Colonic mucosa (tissue), 4 donors: Measurements from ENCODE around the gene BET1. TPM values are rescaled to one million over a fixed set of nuclear protein-coding genes. Genes with fewer than 3 reads are reported as not detected.

ENCODE experiments used
- DNase-seq: peaks from one replicate; pipeline ENCODE4 v3.0.0-alpha.2; 2020
- H3K27ac ChIP-seq: fragments of 200-600 bp; one replicate; pipeline ENCODE4 v1.8.0; 2021
- H3K27me3 ChIP-seq: fragments of 200-600 bp; one replicate; pipeline ENCODE4 v1.8.0; 2021
- H3K36me3 ChIP-seq: fragments of 200-600 bp; one replicate; pipeline ENCODE4 v1.8.0; 2021
- H3K4me1 ChIP-seq: fragments of 200-600 bp; one replicate; pipeline ENCODE4 v1.8.0; 2021; ENCODE audit warnings: mild to moderate bottlenecking
- H3K4me3 ChIP-seq: fragments of 200-600 bp; one replicate; pipeline ENCODE4 v1.8.0; 2021
- H3K9ac ChIP-seq, 2 donors: one replicate each; pipeline ENCODE4 v1.7.0; 2013; ENCODE audit warnings: control low read depth in 2 of 2, low read depth in 2 of 2, low read length in 2 of 2
- H3K9me3 ChIP-seq: fragments of 200-600 bp; one replicate; pipeline ENCODE4 v1.8.0; 2021
- CTCF ChIP-seq: fragments of 200-600 bp; IDR thresholded peaks from one replicate; pipeline ENCODE4 v1.8.0; 2022; ENCODE audit warnings: antibody characterized with exemption, mild to moderate bottlenecking
- intact Hi-C: fragments of 100-400 bp; cut with DNase I; formaldehyde crosslinking; loops from one replicate; pipeline ENCODE4 v1.14.1; 2022
- total RNA-seq, 2 donors: library from RNA; stranded (reverse); fragmentation: NEBNext Ultra II Directional in 1 of 2; extraction: Animal tissue kit (Norgen Biotek cat#: 25700) in 1 of 2; gene quantifications; one replicate each; pipeline ENCODE4 v1.2.1, GENCODE V29; 2021
- donor health status: healthy.
- donor health status: DM: no; HTN: no; CAD: no.
- donor health status: DM: no; HTN: no; CAD: no.

BET1 gene
- total RNA-seq, 2 donors from 2014 or later = 22.2 to 22.5 TPM

GRCh38 chr7:93948873-93949272, 55.3 kb downstream of the BET1 start:
- no peaks in the 10 kb centered on the region for H3K4me1 ChIP-seq
- H3K9ac ChIP-seq = no peak overlapping the region
- no peak overlapping the region for H3K4me3 ChIP-seq
- no peak for DNase-seq
- no peaks in the 10 kb centered on the region for H3K27me3 ChIP-seq
- no peak for TF ChIP-seq CTCF
- H3K36me3 ChIP-seq = no peaks in the 10 kb centered on the region
- H3K9me3 ChIP-seq = no peaks in the 10 kb centered on the region
- intact Hi-C loops = no loop called here
- no peak overlapping the region for H3K27ac ChIP-seq

DNA sequence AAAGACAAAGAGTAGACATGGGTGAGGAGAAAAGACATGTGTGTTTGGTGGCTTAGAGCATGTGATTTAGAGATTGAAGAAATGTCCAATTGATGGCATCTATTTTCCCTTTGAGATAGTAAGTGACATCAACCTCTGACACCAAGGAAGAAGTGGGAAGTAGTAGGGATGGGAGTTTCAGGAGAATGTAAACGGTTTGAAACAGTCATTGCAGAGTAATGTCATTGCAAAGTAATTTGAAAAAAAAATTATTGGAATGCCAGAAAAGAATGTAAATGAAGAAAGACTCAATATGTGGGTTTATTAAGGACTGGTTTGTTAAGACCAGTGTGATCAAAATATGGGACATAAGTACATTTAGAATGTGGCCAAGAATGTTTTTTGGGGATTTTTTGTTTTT, 56.0 kb downstream of the BET1 start:
- H3K27ac ChIP-seq = no peak overlapping the region
- no peak for DNase-seq
- no peak overlapping the region for H3K9ac ChIP-seq
- no peak overlapping the region for H3K4me3 ChIP-seq
- no peaks in the 10 kb centered on the region for H3K4me1 ChIP-seq
- intact Hi-C loops = no loop called here
- no peaks in the 10 kb centered on the region for H3K36me3 ChIP-seq
- no peak for TF ChIP-seq CTCF
- H3K9me3 ChIP-seq = no peaks in the 10 kb centered on the region
- H3K27me3 ChIP-seq = no peaks in the 10 kb centered on the region

GRCh38 chr7:93945756-93946535, 58.2 kb downstream of the BET1 start:
- intact Hi-C loops = no loop called here
- Histone ChIP-seq H3K9me3 (no peaks in the 10 kb centered on the region), H3K36me3 (no peaks in the 10 kb centered on the region), H3K4me1 (no peaks in the 10 kb centered on the region), H3K4me3 (no peak overlapping the region), H3K27ac (no peak overlapping the region), H3K27me3 (no peaks in the 10 kb centered on the region), H3K9ac (no peak overlapping the region)
- TF ChIP-seq CTCF = no peak
- DNase-seq = no peak

DNA sequence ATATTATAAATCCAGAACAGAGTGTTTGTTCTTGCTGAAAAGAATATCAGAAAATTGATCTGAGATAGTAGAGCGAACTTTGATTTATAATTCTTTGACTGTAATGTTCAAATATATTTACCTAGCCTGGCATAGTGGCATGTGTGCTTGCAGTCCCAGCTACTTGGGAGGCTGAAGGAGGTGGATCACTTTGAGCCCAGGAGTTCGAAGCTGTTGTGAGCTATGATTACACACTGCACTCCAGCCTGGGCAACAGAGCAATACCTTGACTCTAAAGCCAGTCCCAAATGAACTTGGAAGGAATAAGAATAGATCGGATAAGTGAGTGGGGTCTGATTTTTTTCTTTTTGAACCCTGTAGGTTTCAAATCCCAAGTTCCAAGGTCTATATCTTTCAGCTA, 59.1 kb downstream of the BET1 start:
- H3K27ac ChIP-seq = no peak overlapping the region
- H3K4me1 ChIP-seq = no peaks in the 10 kb centered on the region
- H3K36me3 ChIP-seq = no peaks in the 10 kb centered on the region
- H3K9me3 ChIP-seq = no peaks in the 10 kb centered on the region
- no peak overlapping the region for H3K4me3 ChIP-seq
- TF ChIP-seq CTCF = no peak
- no peak overlapping the region for H3K9ac ChIP-seq
- no peak for DNase-seq
- no peaks in the 10 kb centered on the region for H3K27me3 ChIP-seq
- intact Hi-C loops = no loop called here

DNA sequence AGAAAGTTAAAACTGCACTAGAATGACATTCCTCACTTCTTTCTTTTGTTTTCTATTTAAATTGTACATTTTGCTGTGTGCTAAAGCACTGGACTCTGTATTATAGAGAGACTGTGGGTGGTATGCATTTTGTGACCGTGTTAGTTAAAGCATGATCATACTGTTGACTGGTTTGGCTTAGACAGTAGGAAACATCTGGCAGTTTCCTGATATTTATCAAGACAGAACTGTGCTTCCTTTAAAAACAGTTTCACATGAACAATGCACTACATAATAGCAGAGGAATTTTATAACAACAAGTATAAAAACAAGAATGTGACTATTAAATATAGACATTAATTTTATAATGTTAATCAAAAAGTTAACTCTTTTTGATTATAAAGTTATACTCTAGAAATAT, 59.5 kb downstream of the BET1 start:
- no peaks in the 10 kb centered on the region for H3K4me1 ChIP-seq
- H3K27ac ChIP-seq = no peak overlapping the region
- no peaks in the 10 kb centered on the region for H3K9me3 ChIP-seq
- intact Hi-C loops = no loop called here
- no peak overlapping the region for H3K4me3 ChIP-seq
- H3K27me3 ChIP-seq = no peaks in the 10 kb centered on the region
- no peak for DNase-seq
- no peaks in the 10 kb centered on the region for H3K36me3 ChIP-seq
- H3K9ac ChIP-seq = no peak overlapping the region
- TF ChIP-seq CTCF = no peak
